Activated T-cell treated with anti-CD3 and anti-CD28 coated beads for 1 hour (primary cell): Measurements from ENCODE around the gene COL26A1.

Experiments used
- DNase-seq: peaks from one replicate; pipeline ENCODE4 v3.0.0-alpha.2; 2020; ENCODE audit warnings: low read depth

Gene COL26A1

DNA sequence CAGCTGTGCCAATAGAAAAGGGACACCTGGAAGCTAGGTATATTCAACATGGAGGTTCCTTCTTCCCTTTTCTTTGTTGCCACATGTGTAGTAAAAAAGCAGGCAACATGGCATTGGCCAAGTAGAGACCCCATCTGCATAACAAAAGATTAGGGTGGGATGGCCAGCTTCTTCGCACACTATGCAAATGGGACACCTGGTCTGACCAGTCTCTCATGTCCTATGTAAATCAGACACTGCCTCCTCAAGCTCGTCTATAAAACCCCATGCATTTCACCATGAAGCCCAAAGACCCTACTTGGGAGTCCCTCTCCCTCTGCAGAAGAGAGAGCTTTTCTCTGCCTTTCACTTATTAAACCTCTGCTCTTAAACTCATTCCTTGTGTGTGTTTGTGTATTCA lies 212.5 kb downstream of the COL26A1 start:
- no peak for DNase-seq

DNA sequence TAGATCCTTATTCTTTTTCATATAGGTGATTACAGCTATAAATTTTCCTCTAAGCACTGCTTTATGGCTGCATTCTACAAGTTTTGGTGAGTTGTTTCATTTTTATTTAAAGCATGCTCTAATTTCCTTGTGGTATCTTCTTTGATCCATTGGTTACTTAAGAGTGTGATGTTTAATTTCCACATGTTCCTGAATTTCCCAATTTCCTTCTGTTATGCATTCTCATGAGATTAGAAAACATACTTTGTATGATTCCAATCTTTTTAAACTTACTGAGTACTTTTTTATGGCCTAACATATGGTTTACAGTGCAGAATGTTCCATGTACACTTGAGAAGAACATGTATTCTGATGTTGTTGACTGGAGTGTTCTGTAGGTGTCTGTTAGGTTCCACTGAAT lies 213.0 kb downstream of the COL26A1 start:
- DNase-seq = no peak

GRCh38 chr7:101576998-101577397 lies 214.3 kb downstream of the COL26A1 start:
- DNase-seq = no peak

- DNase-seq = no peak
Measured at GRCh38 chr7:101578552-101578951, 215.9 kb downstream of the COL26A1 start.

DNA sequence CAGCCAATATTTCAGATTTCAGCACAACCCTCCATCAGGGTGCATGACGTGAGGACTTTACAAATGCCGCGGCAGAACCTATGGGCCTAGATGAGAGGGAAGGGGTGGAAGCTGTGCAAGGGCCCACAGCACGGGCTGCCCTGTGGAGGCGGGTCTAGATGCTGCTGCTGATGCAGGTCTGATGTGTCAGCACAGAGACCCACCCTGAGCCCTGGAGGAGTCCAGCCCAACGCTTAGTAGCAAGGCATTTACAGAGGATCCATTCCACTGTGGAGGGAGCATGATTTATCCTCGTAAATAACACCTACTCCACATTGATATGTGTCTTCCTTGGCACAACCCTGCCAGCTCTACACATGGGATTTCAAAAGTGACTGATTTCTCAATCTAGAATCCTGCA lies 217.9 kb downstream of the COL26A1 start:
- no peak for DNase-seq

- DNase-seq = no peak
Measured at GRCh38 chr7:101581891-101582290, 219.2 kb downstream of the COL26A1 start.

- DNase-seq = no peak
Measured at GRCh38 chr7:101582971-101583370, 220.3 kb downstream of the COL26A1 start.

GRCh38 chr7:101586078-101586905 lies 223.6 kb downstream of the COL26A1 start:
- DNase-seq = no peak

- no peak for DNase-seq
Measured at GRCh38 chr7:101586906-101587677, 224.4 kb downstream of the COL26A1 start.

DNA sequence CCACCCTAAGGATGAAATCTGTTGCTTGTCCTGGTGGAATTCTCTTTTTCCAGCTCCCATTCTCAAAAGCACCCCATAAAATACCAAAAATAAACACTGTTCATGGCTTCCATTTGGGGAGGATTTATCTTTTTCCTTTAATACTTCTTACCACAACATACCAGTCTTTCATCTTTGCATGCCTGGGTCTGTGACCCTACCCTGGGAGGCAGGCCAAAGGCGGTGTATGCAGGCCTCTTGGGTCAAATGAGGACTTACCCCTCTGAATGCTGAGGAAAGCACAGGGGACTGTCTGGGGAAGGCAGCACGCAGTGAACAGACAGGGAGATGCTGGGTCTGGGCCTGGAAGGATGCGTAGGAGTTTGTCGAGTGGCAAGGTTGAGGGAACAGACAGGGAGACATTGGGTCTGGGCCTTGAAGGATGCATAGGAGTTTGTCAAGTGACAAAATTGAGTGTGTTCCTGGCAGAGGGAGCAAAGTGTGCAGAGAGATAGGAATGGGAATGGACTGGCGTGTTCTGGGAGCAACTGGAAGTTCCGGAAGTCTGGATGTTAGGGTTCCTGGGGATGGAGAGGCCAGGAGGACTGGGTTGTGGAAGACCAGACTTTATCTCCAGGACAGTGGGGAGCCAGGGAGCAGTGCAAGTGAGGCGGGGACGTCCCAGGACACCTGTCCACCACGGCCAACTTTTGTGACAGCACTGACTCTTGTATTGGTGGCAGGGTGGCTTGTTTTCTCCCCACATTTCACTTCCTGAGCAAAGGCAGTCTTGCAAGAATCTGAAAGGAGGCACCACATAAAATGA lies 225.7 kb downstream of the COL26A1 start:
- DNase-seq = no peak

GRCh38 chr7:101589052-101589451 lies 226.4 kb downstream of the COL26A1 start:
- no peak for DNase-seq

DNA sequence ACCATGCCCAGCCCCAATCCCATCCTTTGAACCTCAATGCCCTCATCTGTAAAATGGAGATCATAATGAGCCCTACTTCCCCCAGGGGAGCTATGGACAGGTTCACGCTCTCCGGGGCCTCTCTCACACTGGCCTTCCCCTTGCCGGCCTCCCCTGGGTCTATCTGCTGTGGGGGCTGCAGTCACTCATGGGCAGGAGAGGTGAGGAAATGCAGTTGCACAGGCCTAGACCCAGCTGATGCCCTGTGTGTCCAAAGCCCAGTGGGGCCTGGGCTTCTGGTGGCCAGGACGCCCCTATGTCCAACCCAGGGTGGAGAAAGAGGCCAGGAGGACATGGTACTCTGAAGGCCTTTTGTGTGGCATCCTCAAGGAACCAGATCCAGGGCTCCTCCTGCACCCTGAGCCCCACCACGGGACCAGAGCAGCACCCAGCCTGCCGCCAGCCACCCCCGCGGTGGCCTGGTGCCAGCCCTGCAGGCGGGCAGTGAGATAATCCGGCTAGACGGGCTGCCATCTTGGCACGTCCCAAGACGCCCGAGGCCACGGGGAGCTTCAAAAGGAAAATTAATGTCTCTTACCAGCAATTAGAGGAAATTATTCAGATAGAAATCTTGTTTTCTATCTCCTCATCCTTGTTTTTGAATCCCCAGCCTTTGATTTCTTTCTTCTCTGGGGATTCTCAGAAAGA lies 227.4 kb downstream of the COL26A1 start:
- DNase-seq = no peak

DNA sequence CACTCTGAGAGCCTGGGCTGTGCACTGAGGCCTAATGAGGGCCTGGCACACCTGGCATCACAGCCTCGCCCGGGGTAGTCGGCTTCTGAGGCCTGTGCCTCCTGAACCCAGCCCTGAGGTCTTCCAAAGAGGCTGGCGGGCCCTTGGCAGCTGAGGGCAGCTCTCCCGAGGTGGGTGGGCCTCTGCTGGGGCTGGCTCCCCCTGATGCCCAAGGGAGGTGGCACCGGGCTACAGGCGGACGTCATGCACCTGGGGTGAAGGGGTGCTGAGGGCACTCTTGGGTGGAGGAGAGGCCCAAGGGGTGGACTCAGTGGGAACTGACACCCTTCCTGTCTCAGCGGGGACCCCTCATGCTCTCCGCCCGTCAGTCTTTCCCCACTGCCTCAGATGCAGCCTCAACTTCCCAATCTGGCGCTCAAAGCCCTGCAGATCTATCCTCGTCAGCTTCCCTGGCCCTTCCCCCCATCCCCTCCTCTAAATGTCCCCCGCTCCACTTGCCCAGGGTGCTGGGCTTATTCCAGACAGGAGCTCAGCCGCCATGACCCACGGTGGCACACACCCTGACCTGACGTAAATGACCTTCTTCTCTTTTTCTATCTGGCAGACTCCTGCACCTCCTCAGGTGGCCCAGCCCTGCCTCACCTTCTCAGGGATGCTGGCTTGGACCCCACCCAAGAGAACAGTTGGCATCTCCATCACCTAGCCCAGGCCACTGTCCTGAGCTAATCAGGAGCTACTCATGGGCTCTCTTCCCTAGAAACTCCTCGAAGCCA lies 228.2 kb downstream of the COL26A1 start:
- no peak for DNase-seq

DNA sequence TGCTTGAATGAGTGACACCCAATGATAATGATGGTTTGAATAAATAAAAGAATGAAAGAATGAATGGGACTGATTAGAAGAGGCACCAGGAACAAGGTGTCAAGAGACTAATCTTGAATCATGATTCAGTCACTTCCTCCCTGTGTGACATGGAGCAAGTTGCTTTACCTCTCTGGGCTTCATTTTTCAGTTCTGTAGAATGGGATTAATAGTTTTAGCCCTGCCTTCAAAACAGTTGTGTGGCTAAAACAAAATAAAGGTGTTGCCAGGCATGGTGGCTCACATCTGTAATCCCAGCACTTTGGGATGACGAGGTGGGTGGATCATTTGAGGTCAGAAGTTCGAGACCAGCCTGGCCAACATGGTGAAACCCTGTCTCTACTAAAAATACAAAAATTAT lies 228.8 kb downstream of the COL26A1 start:
- DNase-seq = no peak

DNA sequence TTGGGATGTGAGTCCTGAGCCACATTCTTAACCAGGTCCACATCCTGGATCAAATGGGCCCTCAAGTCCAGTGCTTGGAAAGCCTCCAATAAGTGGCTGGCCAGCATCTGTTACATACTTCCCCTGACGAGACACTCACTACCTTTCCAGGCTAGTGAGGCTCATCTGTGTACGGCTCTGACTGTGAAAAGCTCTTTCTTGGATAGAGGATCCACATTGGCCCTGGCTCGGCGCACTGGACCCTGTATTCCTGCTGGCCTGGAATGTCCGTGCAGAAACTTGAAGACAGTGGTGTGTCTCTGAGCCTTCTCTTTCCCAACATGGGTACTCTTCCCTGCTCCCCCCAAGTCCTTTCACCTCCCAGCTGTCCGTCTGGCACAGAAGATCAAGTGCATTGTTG lies 230.9 kb downstream of the COL26A1 start:
- no peak for DNase-seq

DNA sequence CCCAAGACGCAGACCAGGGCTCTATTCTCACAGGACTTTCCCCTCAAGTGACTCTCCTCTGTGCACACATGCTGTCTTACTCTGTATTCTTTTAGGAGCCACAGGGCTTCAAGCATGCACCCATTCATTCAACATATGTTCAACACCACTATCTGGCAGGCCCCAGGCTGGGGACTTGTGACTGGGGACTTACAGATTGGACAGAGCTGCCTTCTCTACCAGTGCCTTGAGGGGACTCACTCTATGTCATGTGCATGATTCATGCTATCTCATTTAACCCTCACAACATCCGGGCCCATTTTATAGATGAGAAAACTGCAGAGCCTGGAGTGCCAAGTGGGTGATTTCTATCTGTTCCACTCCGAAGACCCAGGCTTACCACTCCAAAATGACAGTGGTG lies 232.1 kb downstream of the COL26A1 start:
- DNase-seq = no peak

GRCh38 chr7:101595246-101595645 lies 232.6 kb downstream of the COL26A1 start:
- DNase-seq = no peak

- no peak for DNase-seq
Measured at GRCh38 chr7:101595766-101596537, 233.3 kb downstream of the COL26A1 start.

DNA sequence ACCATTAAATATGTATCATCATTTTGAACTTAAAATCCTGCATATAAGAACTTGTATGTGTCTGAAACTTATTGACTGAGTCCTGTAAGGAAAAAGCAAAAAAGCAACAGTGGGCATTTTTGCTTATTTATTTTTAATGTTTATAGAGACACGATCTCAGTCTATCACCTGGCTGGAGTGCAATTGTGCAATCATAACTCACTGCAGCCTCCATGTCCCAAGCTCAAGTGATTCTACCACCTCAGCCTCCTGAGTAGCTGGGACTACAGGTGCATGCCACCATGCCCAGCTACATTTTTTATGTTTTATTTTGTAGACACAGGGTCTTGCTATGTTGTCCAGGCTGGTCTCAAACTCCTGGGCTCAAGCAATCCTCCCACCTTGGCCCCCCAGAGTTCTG lies 234.2 kb downstream of the COL26A1 start:
- no peak for DNase-seq

DNA sequence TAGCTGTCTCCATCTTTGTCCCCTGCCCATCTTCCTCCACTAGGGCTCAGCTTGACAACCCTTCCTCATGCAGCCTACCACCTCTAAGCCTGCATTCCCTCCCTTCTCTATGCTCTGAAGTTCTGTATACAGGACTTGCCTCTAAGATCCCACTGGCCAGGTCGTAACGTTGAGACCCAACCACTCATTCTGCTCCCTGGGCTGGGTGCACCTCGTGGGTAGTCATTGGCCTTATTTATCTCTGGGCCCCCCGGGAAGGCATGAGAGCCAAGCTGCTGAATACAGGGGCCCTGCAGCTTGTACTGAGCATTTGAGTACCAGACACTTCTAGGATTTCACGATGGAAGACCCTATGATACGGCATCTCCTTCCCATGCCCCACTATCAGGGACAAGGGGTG lies 235.3 kb downstream of the COL26A1 start:
- no peak for DNase-seq
